HG02763 (cell line): Measurements from ENCODE around the gene MRPS16.

Experiments
- ATAC-seq: cut with Tn5 transposase; IDR thresholded peaks from one replicate; pipeline ENCODE4 v1.9.1; 2021; ENCODE audit warnings: mild to moderate bottlenecking, moderate library complexity; ENCODE audit not compliant: unreplicated experiment

MRPS16 gene

GRCh38 chr10:73244866-73245477 lies 7.5 kb downstream of the MRPS16 start:
- no peak for ATAC-seq

- ATAC-seq = no peak
Measured at GRCh38 chr10:73239908-73240307, 12.5 kb downstream of the MRPS16 start.

GRCh38 chr10:73238990-73239566 lies 13.4 kb downstream of the MRPS16 start:
- no peak for ATAC-seq

GRCh38 chr10:73234695-73235094 lies 17.7 kb downstream of the MRPS16 start:
- no peak for ATAC-seq

GRCh38 chr10:73233883-73234282 lies 18.6 kb downstream of the MRPS16 start:
- ATAC-seq = no peak

GRCh38 chr10:73232887-73233286 lies 19.6 kb downstream of the MRPS16 start:
- no peak for ATAC-seq

GRCh38 chr10:73229567-73229966 lies 22.9 kb downstream of the MRPS16 start:
- ATAC-seq = no peak

GRCh38 chr10:73228247-73228646 lies 24.2 kb downstream of the MRPS16 start:
- no peak for ATAC-seq

GRCh38 chr10:73226663-73227062 lies 25.8 kb downstream of the MRPS16 start:
- no peak for ATAC-seq

GRCh38 chr10:73225518-73225917 lies 26.9 kb downstream of the MRPS16 start:
- no peak for ATAC-seq

GRCh38 chr10:73220989-73221388 lies 31.5 kb downstream of the MRPS16 start:
- ATAC-seq = no peak

GRCh38 chr10:73219384-73219783 lies 33.1 kb downstream of the MRPS16 start:
- no peak for ATAC-seq

GRCh38 chr10:73218431-73219191 lies 33.8 kb downstream of the MRPS16 start:
- no peak for ATAC-seq

GRCh38 chr10:73217628-73218027 lies 34.8 kb downstream of the MRPS16 start:
- no peak for ATAC-seq

GRCh38 chr10:73215749-73216148 lies 36.7 kb downstream of the MRPS16 start:
- no peak for ATAC-seq

GRCh38 chr10:73211106-73211811 lies 41.2 kb downstream of the MRPS16 start:
- ATAC-seq = no peak

- no peak for ATAC-seq
Measured at GRCh38 chr10:73210395-73211105, 41.9 kb downstream of the MRPS16 start.

GRCh38 chr10:73209705-73210104 lies 42.7 kb downstream of the MRPS16 start:
- ATAC-seq = no peak

GRCh38 chr10:73207883-73208282 lies 44.6 kb downstream of the MRPS16 start:
- no peak for ATAC-seq

GRCh38 chr10:73206385-73206784 lies 46.1 kb downstream of the MRPS16 start:
- no peak for ATAC-seq

- no peak for ATAC-seq
Measured at GRCh38 chr10:73205890-73206289, 46.6 kb downstream of the MRPS16 start.
